ENCODE data around the gene POU2F3.

- TF ChIP-seq, protein P1, sequence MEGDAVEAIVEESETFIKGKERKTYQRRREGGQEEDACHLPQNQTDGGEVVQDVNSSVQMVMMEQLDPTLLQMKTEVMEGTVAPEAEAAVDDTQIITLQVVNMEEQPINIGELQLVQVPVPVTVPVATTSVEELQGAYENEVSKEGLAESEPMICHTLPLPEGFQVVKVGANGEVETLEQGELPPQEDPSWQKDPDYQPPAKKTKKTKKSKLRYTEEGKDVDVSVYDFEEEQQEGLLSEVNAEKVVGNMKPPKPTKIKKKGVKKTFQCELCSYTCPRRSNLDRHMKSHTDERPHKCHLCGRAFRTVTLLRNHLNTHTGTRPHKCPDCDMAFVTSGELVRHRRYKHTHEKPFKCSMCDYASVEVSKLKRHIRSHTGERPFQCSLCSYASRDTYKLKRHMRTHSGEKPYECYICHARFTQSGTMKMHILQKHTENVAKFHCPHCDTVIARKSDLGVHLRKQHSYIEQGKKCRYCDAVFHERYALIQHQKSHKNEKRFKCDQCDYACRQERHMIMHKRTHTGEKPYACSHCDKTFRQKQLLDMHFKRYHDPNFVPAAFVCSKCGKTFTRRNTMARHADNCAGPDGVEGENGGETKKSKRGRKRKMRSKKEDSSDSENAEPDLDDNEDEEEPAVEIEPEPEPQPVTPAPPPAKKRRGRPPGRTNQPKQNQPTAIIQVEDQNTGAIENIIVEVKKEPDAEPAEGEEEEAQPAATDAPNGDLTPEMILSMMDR (IDR thresholded peaks at IDR 0.05): no peak
- no peak for TF ChIP-seq POLR2AphosphoS5 (IDR thresholded peaks at IDR 0.05; ENCODE audit: low read depth, low read length)
- TF ChIP-seq, protein P2, sequence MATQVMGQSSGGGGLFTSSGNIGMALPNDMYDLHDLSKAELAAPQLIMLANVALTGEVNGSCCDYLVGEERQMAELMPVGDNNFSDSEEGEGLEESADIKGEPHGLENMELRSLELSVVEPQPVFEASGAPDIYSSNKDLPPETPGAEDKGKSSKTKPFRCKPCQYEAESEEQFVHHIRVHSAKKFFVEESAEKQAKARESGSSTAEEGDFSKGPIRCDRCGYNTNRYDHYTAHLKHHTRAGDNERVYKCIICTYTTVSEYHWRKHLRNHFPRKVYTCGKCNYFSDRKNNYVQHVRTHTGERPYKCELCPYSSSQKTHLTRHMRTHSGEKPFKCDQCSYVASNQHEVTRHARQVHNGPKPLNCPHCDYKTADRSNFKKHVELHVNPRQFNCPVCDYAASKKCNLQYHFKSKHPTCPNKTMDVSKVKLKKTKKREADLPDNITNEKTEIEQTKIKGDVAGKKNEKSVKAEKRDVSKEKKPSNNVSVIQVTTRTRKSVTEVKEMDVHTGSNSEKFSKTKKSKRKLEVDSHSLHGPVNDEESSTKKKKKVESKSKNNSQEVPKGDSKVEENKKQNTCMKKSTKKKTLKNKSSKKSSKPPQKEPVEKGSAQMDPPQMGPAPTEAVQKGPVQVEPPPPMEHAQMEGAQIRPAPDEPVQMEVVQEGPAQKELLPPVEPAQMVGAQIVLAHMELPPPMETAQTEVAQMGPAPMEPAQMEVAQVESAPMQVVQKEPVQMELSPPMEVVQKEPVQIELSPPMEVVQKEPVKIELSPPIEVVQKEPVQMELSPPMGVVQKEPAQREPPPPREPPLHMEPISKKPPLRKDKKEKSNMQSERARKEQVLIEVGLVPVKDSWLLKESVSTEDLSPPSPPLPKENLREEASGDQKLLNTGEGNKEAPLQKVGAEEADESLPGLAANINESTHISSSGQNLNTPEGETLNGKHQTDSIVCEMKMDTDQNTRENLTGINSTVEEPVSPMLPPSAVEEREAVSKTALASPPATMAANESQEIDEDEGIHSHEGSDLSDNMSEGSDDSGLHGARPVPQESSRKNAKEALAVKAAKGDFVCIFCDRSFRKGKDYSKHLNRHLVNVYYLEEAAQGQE (IDR thresholded peaks at IDR 0.05; ENCODE audit: insufficient read depth in 1 of 2, low read depth in 2 of 2, low read length in 1 of 2): no peak
Measured at GRCh38 chr11:120285256-120285655, 45.3 kb downstream of the POU2F3 start.
